HG03196 (cell line): ENCODE results near the gene INPP5A.

Experiments
- ATAC-seq: cut with Tn5 transposase; IDR thresholded peaks from one replicate; pipeline ENCODE4 v1.9.1; 2021; ENCODE audit not compliant: unreplicated experiment

The INPP5A gene

GRCh38 chr10:132774902-132775863 is 237.6 kb downstream of the INPP5A start:
- ATAC-seq, result no peak

GRCh38 chr10:132776186-132776585 is 238.6 kb downstream of the INPP5A start:
- no peak for ATAC-seq

GRCh38 chr10:132776821-132777220 is 239.2 kb downstream of the INPP5A start:
- ATAC-seq, result no peak

- no peak for ATAC-seq
These were observed 239.9 kb downstream of the INPP5A start for GRCh38 chr10:132777441-132777840.

- no peak for ATAC-seq
These were observed 242.1 kb downstream of the INPP5A start for GRCh38 chr10:132779549-132780294.

GRCh38 chr10:132780356-132780755 is 242.8 kb downstream of the INPP5A start:
- ATAC-seq, result no peak

GRCh38 chr10:132781556-132781955 is 244.0 kb downstream of the INPP5A start:
- ATAC-seq, result no peak

GRCh38 chr10:132783165-132783939 is 245.8 kb downstream of the INPP5A start:
- ATAC-seq, result no peak

GRCh38 chr10:132783940-132784865 is 246.6 kb downstream of the INPP5A start:
- no peak for ATAC-seq

- no peak for ATAC-seq
These were observed 247.5 kb downstream of the INPP5A start for GRCh38 chr10:132784866-132785722.

- ATAC-seq, result no peak
These were observed 248.3 kb downstream of the INPP5A start, which contains the start of gene NKX6-2 for GRCh38 chr10:132785723-132786475. NKX6-2 (minus strand) TSS chr10:132786147; CDS start chr10:132785948, 199 bp downstream.

GRCh38 chr10:132786476-132786883 is 248.9 kb downstream of the INPP5A start:
- ATAC-seq, result no peak

- no peak for ATAC-seq
These were observed 249.4 kb downstream of the INPP5A start for GRCh38 chr10:132786884-132787494.

GRCh38 chr10:132787495-132788179 is 250.1 kb downstream of the INPP5A start:
- no peak for ATAC-seq

- no peak for ATAC-seq
These were observed 250.7 kb downstream of the INPP5A start for GRCh38 chr10:132788180-132788830.

GRCh38 chr10:132788831-132789219 is 251.2 kb downstream of the INPP5A start:
- ATAC-seq, result no peak

GRCh38 chr10:132789659-132790148 is 252.1 kb downstream of the INPP5A start:
- no peak for ATAC-seq
